Stimulated activated effector memory CD8-positive, alpha-beta T cell treated with anti-CD3 and anti-CD28 coated beads, Interleukin-12 subunit alpha, Interleukin-12 subunit beta, amount 100 ng/mL, for 72 hours (primary cell): ENCODE results near the gene CCDC116.

Source experiments
- ATAC-seq: fragments of 150-1000 bp; cut with Tn5 transposase; 2 replicates; pipeline ENCODE4 v1.10.0; 2021
- DNase-seq, 2 donors: peaks; one replicate each; pipeline ENCODE4 v3.0.0; 2021 to 2022; ENCODE audit warnings: low spot score in 2 of 2
- H3K27ac Mint-ChIP-seq: one replicate; pipeline ENCODE4 v1.8.0; 2022; ENCODE audit warnings: mild to moderate bottlenecking, mixed read lengths
- H3K36me3 Mint-ChIP-seq: one replicate; pipeline ENCODE4 v1.8.0; 2022; ENCODE audit warnings: mild to moderate bottlenecking, mixed read lengths
- H3K4me1 Mint-ChIP-seq: one replicate; pipeline ENCODE4 v1.8.0; 2022; ENCODE audit warnings: mixed read lengths
- H3K4me3 Mint-ChIP-seq: one replicate; pipeline ENCODE4 v1.8.0; 2022; ENCODE audit warnings: mild to moderate bottlenecking, mixed read lengths
- H3K9me3 Mint-ChIP-seq: one replicate; pipeline ENCODE4 v1.8.0; 2022; ENCODE audit warnings: mixed read lengths

The CCDC116 gene

DNA sequence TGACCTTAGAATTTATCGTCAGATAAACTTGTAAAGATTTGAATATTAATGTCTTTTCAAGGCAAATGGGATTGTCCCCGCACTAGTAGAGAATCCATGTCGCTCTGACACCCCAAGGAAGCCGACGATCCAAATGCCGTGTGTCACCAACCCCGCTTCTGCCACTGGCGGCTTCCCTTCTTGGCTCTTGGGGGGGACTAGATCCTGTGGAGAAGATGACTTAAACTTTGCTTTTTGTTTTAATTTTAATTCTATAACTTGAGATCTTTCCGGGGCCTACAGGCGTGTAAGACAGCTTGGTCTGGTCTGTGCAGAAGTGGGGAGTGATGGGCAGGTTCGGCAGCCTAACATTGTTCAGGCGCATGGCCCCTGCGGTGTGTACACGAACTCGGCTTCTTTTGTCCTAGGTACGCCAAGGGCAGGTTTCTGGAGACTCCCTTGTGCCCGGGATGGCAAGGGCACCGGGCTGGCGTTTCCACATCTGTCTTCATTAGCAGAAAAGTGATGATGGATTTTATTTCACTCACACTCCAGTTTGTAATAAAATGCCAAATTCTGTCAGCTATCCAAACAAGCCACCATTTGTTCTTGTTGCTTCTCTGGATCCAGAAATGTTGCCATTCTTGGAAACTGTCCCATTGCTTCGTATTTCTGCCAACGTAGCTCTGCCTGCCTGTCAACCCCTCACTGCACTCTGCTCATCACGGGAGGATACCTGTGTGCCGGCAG is 9.5 kb upstream of the CCDC116 start:
- Mint-ChIP-seq H3K4me1 (peaks cover 51% of the 10 kb centered on the region), H3K36me3 (peaks cover 79% of the 10 kb centered on the region), H3K9me3 (no peaks in the 10 kb centered on the region), H3K4me3 (no peak overlapping the region), H3K27ac (peak overlapping the region; percentile 68)
- ATAC-seq = no peak
- DNase-seq = no peak

DNA sequence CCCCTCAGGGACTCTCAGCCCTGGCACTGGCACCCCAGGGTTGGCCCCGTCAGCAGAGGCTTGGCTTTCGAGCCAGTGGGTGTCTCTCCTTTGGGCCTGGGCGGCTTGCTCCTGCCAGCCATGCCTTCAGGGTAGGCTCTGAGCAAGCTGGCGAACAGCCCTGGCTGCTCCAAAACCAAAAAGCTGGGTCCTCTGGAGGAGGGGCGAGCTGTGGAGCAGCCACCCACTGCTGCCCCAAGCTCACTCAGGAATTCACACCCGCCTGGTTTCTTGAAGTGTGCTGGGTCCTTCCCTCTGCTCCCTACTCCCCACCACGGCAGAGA is 9.0 kb upstream of the CCDC116 start:
- Mint-ChIP-seq H3K4me1 (peaks cover 56% of the 10 kb centered on the region), H3K36me3 (peaks cover 79% of the 10 kb centered on the region)
- ATAC-seq = no peak

DNA sequence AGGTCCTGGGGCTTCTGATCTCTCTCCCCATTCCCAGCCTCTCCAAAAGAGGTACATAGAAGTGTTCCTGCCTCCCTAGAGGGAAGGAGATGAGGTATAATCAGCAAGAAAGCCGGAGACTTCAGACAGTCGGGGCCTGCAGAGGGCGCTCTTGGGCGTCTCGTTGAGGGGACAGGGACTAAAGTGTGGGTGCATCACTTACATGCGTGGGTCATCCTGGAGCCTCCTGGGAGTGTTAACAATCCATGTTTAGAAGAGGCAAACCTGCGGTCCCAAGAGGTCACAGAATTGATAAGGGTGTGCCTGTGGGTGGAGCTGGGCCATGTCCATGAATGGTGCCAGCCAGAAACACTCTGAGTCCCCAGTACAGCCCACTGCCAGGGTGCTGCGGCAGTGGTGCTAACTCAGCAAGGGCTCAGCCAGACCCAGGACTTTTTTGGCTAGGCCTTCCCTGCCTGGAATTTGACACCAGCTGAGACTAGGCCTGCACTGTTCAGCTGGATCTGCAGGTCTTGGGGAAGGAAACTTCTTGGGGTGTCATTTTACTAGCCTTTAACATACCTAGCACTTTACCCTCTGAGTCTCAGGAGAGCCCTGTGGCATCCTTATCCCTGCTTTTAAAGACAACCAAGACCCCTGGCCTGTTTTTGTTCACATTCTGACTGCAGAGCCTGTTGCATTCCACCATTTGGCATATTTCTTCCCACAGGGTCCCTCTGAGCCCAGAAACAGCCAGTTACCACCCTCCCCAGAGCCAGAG is 8.3 kb upstream of the CCDC116 start:
- DNase-seq (peak in 1 of 2 donors; percentile 68), ATAC-seq (no peak)
- H3K27ac Mint-ChIP-seq = peak overlapping the region; percentile 55
- H3K36me3 Mint-ChIP-seq = peaks cover 77% of the 10 kb centered on the region
- H3K4me3 Mint-ChIP-seq = no peak overlapping the region
- H3K9me3 Mint-ChIP-seq = no peaks in the 10 kb centered on the region
- H3K4me1 Mint-ChIP-seq = peaks cover 53% of the 10 kb centered on the region

More for the DNA sequence above, 9.0 kb upstream of the CCDC116 start:
- peak overlapping the region; percentile 55 for H3K27ac Mint-ChIP-seq
- no peak for DNase-seq
- H3K9me3 Mint-ChIP-seq = no peaks in the 10 kb centered on the region
- no peak overlapping the region for H3K4me3 Mint-ChIP-seq

DNA sequence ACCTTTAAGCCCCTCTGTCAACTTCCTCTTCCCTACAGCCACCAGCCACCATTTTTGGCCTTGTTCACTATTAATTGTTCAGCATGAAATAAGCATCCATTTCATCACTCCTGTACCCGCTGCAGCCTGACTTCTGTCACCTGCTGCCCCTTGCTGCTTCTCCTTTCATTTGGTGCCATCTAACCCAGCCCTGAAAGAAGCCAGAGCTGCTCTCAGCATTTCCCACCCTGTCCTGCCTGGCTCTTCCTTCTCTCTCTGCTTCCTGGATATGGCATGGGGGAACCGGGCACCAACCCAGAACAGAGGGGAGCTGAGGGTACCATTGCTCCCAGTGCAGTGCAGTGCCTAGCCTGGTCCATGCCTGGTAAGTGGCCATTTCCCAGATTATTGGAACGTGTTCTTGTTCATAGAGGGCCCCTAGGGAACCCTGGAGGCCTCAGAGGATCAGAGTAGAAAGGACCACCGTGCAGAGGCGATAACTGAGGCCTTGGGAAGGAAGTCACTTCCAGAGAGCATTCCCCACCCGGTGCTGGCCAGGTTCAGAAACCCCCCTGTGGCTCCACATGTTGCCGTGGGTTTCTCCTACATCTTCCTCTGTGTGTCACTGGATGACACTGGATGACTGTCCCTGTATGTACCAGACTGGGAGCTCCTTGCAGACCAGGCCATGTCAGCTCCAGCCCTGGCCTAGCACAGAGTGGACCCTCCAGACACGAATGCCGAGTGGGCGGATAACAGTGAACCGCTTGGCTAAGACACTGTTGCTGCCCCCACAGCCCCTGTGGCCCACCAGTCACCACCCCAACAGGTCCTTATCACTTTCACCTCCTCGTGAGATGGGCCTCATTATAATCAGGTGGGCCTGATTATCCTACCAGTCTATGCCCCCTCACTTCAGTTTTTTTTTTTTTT is 7.4 kb upstream of the CCDC116 start:
- no peak overlapping the region for H3K4me3 Mint-ChIP-seq
- DNase-seq (no peak), ATAC-seq (no peak)
- H3K36me3 Mint-ChIP-seq = peaks cover 77% of the 10 kb centered on the region
- H3K27ac Mint-ChIP-seq = peak overlapping the region; percentile 55
- peaks cover 48% of the 10 kb centered on the region for H3K4me1 Mint-ChIP-seq
- no peaks in the 10 kb centered on the region for H3K9me3 Mint-ChIP-seq

DNA sequence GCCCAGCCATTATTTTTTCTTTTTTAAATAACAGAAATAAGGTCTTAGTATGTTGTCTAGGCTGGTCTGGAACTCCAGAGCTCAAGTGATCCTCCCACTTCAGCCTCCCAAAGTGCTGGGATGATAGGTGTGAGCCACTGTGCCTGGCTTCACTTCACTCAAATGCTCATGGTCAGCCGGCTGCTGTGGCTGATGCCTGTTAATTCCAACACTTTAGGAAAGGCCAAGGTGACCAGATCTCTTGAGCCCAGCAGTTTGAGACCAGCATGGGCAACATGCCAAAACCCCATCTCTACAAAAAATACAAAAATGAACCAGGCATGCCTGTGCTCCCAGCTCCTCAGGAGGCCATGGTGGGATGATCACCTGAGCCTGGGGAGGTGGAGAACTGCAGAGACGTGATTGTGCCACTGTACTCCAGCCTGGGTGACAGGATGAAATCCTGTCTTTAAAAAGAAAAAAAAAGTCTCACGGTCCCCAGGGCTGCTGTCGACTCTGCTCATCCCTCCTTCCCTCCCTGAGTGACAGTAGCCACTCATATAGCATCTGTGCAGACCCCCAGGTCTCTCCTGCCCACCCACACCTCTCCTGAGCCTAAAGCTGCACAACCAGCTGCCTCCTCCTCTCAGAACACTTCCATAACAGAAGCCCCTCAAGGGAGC is 6.4 kb upstream of the CCDC116 start:
- H3K27ac Mint-ChIP-seq = peak overlapping the region; percentile 84
- H3K36me3 Mint-ChIP-seq = peaks cover 72% of the 10 kb centered on the region
- H3K4me3 Mint-ChIP-seq = peak overlapping the region; percentile 85
- no peaks in the 10 kb centered on the region for H3K9me3 Mint-ChIP-seq
- peaks cover 51% of the 10 kb centered on the region for H3K4me1 Mint-ChIP-seq
- DNase-seq (no peak), ATAC-seq (no peak)

DNA sequence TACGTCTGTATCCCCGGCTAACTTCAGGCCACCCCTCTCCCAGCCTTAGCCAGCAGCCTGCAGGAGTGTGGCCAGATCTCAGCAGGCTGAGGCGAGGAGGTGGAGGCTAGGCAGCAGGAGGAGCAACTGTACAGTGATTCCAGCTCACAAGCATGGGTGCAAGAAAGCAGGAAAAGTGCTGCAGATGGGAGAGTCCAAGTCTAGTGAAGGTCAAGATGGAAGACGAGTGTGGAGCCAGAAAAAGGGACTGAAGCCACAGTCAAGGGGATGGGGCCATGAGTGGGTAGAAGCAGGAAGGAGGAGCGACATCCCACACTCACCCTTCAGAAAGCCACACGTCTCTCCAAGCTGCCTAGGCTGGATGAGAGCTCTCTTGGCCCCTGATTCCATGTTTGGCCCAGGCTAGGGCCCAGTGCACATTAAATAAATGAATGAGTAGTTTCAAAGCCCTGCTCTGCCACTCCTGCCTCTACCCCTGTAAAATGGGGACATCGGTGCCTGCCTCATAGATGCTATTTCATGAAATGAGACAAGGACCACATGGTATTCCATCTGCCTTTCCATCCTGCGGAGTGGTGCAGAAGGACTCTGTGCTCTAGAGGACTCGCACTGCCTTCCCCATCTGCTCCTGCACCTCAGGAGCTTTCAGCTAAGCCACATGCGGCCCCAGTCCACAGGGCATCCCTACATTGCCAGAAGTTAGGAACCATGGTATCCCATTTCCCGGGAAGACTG is 5.7 kb upstream of the CCDC116 start:
- DNase-seq (no peak), ATAC-seq (no peak)
- H3K9me3 Mint-ChIP-seq = no peaks in the 10 kb centered on the region
- peaks cover 66% of the 10 kb centered on the region for H3K36me3 Mint-ChIP-seq
- H3K4me3 Mint-ChIP-seq = peak overlapping the region; percentile 85
- peak overlapping the region; percentile 84 for H3K27ac Mint-ChIP-seq
- peaks cover 58% of the 10 kb centered on the region for H3K4me1 Mint-ChIP-seq

DNA sequence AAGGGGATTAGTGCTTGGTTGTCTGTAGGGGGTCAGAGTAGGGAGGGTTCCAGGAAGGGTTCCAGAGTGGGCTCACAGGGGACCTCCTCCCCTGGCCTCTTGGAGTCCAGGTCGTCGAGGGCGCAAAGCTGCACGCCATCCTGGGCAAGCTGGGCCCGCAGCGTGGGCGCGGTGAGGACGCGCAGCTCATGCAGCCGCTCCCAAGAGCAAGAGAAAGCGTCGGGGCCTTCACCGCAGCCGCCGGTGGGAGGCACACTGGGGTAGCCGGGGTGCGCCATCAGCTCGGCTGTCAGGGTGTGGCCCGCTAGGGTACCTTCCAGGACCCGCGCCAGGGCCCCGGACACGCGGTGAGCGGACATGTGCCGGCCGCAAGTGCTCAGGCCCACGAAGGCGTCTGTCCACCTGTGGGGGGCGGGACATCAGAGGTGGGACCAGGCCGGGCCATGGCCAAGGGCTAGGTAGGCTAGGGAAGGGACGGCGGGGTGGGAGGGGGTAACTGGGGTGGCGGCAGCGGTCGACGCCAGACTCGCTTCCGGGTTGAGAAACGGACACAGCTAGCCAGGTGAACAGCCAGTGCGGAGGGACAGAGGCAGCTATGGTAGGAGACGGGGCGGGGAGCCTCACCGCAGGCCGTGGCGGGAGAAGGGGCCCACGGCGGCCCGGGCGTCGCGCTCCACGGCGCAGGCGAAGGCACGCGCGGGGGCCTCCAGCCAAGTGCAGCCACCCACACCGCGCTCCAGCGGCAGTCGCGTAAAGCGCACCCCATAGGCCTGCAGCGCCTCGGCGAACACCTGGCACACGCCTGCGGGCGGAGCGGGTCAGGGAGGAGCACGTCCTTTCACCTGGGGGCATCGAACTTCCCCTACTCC is 3.9 kb upstream of the CCDC116 start:
- ATAC-seq = peak; percentile 11
- peaks cover 49% of the 10 kb centered on the region for H3K36me3 Mint-ChIP-seq
- H3K4me1 Mint-ChIP-seq = peaks cover 60% of the 10 kb centered on the region

DNA sequence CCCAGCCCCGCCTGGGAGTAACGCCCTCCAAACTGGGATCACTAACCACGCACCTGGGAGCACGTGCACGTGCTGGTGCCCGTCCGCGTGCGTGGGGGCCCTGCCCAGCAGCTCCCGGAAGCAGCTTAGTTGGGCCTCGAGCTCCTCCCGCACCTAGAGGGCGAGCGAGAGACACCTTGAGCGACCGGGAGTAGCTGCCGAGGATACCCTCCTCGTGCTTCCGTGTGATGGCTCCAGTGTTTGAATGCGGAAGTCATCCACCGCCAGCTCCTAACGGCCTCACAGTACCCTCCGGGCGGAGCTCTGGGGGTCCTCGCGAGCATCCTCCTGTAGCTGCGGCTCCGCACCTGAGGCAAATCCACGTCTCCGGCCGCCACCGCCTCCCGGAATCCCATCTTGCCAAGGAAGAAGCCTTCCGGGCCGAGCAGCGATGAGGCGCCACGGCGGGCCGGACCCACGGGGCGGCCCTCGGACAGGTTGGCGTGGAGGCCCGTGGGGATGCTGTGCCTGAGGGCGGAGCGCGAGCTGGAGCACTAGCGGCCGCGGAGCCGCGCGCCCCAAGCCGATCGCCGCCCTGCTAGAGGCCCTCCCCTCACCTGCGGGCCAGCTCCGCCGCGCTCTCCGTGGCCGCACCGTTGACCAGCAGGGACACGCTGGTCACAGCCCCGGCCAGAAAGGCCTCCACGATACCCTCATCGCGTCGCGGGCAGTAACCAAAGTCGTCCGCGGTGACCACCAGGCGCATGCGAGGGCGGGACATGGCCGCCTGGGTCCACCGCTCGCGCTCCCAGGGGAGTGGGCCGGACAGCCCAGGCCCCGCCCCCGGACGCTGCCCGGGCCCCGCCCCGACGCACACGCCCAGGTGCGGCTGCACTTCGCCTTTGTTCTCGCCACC is 3.1 kb upstream of the CCDC116 start, which contains the start of gene YDJC:
TSS of gene YDJC (minus strand) at position 768 of the 895 bp plus-strand sequence. CDS start at position 760, 8 bp downstream.
- Mint-ChIP-seq H3K9me3 (no peaks in the 10 kb centered on the region), H3K4me3 (peak within 1 kb of the TSS; percentile 85), H3K4me1 (peaks cover 60% of the 10 kb centered on the region), H3K27ac (peak within 1 kb of the TSS; percentile 94), H3K36me3 (peaks cover 40% of the 10 kb centered on the region)
- peak; percentile 91 for ATAC-seq
- peak; percentile 95 to 96 for DNase-seq

More for the DNA sequence above, 3.9 kb upstream of the CCDC116 start:
- Mint-ChIP-seq H3K4me3 (peak overlapping the region; percentile 85), H3K9me3 (no peaks in the 10 kb centered on the region), H3K27ac (peak overlapping the region; percentile 94)
- DNase-seq = no peak

DNA sequence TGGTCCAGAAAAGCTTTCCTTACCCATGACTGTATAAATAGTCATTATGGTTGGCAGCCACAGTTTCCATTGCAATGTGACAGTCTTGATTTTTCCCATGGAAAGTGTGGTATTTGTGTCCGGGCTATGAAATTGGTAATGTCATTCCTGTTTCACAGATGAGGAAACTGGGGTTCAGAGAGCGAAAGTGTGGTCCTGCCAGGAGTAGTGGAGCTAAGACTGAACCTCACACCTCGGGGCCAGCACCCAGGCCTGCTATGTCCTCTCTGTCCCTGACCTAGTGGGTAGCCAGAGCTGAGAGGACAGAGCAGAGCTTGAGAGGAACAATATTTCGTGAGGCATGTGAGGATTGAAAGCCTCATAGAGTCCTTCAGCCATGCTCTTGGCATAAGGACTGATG is 1.5 kb upstream of the CCDC116 start:
- no peaks in the 10 kb centered on the region for H3K9me3 Mint-ChIP-seq
- peak overlapping the region; percentile 74 for H3K27ac Mint-ChIP-seq
- H3K36me3 Mint-ChIP-seq = peaks cover 31% of the 10 kb centered on the region
- no peak for DNase-seq
- H3K4me3 Mint-ChIP-seq = peak overlapping the region; percentile 85
- peaks cover 49% of the 10 kb centered on the region for H3K4me1 Mint-ChIP-seq
- ATAC-seq = no peak

DNA sequence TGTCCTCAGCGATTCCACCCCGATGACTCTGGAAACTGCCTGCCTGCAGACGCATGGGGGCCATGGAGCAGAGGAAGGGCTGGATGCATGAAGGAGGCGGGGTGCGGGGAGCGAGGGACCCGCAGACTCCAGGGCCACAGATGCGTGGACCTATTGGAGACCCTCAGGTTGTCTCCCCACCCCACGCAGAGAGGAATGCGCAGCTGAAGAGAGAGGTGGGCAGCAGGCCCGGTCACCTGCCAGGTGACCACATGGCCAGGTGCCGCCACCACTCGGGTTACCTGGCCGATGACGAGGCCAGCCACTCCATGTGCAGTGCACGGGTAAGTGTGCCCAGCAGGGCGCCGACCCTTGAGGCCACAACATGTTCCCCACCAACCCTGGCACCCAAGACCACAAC is 371 bp downstream of the CCDC116 start:
- DNase-seq = no peak
- no peak for ATAC-seq
- Mint-ChIP-seq H3K4me1 (peaks cover 31% of the 10 kb centered on the region), H3K27ac (no peak overlapping the region), H3K4me3 (no peak overlapping the region), H3K9me3 (no peaks in the 10 kb centered on the region), H3K36me3 (peaks cover 14% of the 10 kb centered on the region)

DNA sequence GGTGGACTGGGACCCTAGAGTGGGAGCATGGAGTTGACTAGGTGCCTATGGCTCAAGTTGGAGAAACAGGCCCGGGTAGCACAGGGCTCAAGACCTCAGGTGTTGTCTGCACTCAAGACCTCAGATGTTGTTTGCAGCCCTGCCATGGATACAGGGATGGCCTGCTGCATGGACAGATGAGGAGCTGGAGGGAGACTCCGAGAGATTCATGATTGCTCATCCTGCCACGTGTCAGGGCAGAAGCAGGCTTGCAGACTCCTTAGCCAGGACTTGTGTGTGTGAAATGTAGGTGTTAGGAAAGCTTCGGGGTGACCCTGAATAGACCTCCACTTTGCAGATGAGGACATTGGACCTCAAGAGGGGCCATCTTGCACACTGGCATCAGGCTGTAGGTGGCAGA is 921 bp downstream of the CCDC116 start:
- no peak for DNase-seq

DNA sequence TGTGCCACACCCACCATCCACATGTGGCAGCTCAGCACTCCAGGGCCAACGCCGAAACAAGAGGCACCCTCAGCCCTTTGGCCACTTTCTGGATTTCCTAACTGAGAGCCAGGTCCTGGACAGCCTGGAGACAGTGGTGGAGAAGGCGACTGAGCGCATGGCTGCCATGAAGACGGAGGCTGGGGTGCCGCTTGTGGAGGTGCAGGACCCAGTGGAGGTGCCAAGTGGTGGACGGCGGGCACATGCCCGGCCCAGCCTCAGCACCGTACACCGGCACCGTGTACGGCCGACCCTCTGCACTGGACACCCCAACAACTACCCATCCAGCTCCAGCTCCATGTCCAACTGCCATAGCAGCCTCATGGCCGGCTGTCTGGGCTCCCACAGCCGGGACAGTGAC is 1.5 kb downstream of the CCDC116 start:
- no peak overlapping the region for H3K4me3 Mint-ChIP-seq
- peaks cover 5% of the 10 kb centered on the region for H3K36me3 Mint-ChIP-seq
- peaks cover 24% of the 10 kb centered on the region for H3K4me1 Mint-ChIP-seq
- H3K9me3 Mint-ChIP-seq = no peaks in the 10 kb centered on the region
- H3K27ac Mint-ChIP-seq = no peak overlapping the region
- no peak for ATAC-seq
- DNase-seq = no peak

More for the DNA sequence above, 921 bp downstream of the CCDC116 start:
- peaks cover 9% of the 10 kb centered on the region for H3K36me3 Mint-ChIP-seq
- peaks cover 26% of the 10 kb centered on the region for H3K4me1 Mint-ChIP-seq
- no peak for ATAC-seq
- no peak overlapping the region for H3K4me3 Mint-ChIP-seq
- no peak overlapping the region for H3K27ac Mint-ChIP-seq
- H3K9me3 Mint-ChIP-seq = no peaks in the 10 kb centered on the region

DNA sequence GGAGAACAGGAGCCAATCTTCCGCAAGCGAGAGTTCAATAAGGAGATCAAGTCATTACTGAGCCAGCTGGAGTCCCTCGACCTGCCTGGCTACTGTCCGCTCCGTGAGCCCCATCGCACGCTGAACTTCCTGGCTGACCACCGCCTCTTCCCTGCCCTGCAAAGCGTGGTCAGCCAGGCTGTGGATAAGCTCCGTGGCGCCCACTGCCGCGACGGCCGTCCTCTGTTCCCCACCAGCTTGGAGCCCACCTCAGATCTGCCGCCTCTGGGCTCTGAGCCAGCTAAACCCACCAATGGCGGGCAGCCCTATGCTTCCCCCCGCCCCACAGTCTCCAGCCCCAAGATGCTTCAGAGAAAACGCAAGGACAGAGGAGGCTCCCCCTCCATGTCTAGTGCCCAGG is 2.3 kb downstream of the CCDC116 start:
- Mint-ChIP-seq H3K4me3 (no peak overlapping the region), H3K27ac (no peak overlapping the region), H3K36me3 (no peaks in the 10 kb centered on the region), H3K4me1 (peaks cover 24% of the 10 kb centered on the region), H3K9me3 (no peaks in the 10 kb centered on the region)
- ATAC-seq (no peak), DNase-seq (no peak)
